Body of pancreas (tissue), 4 donors: ENCODE measurements around the gene NOXA1. TPM values are rescaled to one million over a fixed set of nuclear protein-coding genes. Genes with fewer than 3 reads are reported as not detected.
"Not testable (repeated sequence)": the region's sequence is repeated elsewhere in the genome, so short reads cannot be mapped to it uniquely, and the experiment has no call there.

Experiments
- ATAC-seq: fragments of 150-250 bp; one replicate; pipeline ENCODE4 v1.9.1; 2016
- DNase-seq, 4 donors: peaks; one replicate each; pipeline ENCODE4 v3.0.0-alpha.2; 2019
- H3K27ac ChIP-seq, 4 donors: fragments of 200-600 bp; sonication (generic); 1 replicate in 3 of 4; 2 replicates in 1 of 4; pipeline versions ENCODE4 v1.5.1 to v1.6.1; 2016 to 2019; ENCODE audit warnings: mild to moderate bottlenecking in 1 of 4, mixed read lengths in 1 of 4, moderate library complexity in 1 of 4
- H3K27me3 ChIP-seq, 2 donors: fragments of 200-600 bp; sonication (generic); one replicate each; pipeline ENCODE4 v1.6.0; 2016; ENCODE audit warnings: mild to moderate bottlenecking in 1 of 2
- H3K36me3 ChIP-seq, 2 donors: fragments of 200-600 bp; sonication (generic); replicated peaks in 1 of 2; 2 replicates each; pipeline ENCODE4 v1.5.1; 2016; ENCODE audit warnings: low read depth in 2 of 2; ENCODE audit not compliant: insufficient read depth in 1 of 2
- H3K4me1 ChIP-seq: fragments of 200-600 bp; sonication (generic); one replicate; pipeline ENCODE4 v1.6.0; 2016
- H3K4me3 ChIP-seq, 2 donors: fragments of 200-600 bp; sonication (generic); 1 replicate in 1 of 2; 2 replicates in 1 of 2; pipeline ENCODE4 v1.5.1; 2016 to 2019
- H3K9me3 ChIP-seq, 3 donors: fragments of 200-600 bp; sonication (generic); 1 replicate in 2 of 3; 2 replicates in 1 of 3; pipeline ENCODE4 v1.5.1; 2016
- POLR2A ChIP-seq, 3 donors: fragments of 450-650 bp; IDR thresholded peaks; one replicate each; pipeline ENCODE4 v1.6.1; 2016; ENCODE audit warnings: antibody characterized with exemption in 3 of 3, mild to moderate bottlenecking in 2 of 3
- WGBS, 2 donors: methylation state at CpG; one replicate each; pipeline ENCODE4 v1.1.5; 2017; 5-methylcytosine and 5-hydroxymethylcytosine counted together
- intact Hi-C: fragments of 100-400 bp; cut with DNase I; formaldehyde crosslinking; loops from one replicate; pipeline ENCODE4 v1.15.1; 2023
- total RNA-seq, 2 donors: library from RNA; depleted of rRNA; stranded (reverse); fragments of >200 nt; gene quantifications; one replicate each; pipeline ENCODE4 v1.1.0, GENCODE V29; 2016
- TF ChIP-seq, protein P1 (sequence below), 7 experiments: fragments of 450-650 bp in 4 of 7; fragments of 200-600 bp in 3 of 7; sonication (generic) in 3 of 7; IDR thresholded peaks; one replicate each; pipeline ENCODE4 v1.5.1; 2016 to 2019; ENCODE audit warnings: antibody characterized with exemption in 7 of 7

Gene NOXA1
- total RNA-seq, 2 donors from 2014 or later, result 7.3 to 12.9 TPM

DNA sequence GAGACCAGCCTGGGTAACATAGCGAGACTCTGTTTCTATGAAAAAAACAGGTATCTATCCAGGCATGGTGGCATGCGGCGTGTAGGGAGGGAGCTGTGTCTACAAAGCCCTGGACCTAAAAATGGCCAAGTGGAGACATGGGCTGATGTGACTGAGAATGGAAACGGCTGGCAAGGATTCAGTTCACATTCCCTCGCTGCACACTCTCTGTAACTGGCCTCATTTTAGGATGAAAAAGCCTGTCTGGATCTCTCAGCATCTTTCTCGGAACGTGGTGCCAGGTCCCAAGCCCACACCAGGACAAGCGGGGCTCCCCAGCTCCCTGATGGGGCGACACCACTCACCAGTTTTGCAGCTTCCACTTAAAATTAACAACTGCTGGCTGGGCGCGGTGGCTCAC lies 13.7 kb upstream of the NOXA1 start:
- TF ChIP-seq, protein P1, sequence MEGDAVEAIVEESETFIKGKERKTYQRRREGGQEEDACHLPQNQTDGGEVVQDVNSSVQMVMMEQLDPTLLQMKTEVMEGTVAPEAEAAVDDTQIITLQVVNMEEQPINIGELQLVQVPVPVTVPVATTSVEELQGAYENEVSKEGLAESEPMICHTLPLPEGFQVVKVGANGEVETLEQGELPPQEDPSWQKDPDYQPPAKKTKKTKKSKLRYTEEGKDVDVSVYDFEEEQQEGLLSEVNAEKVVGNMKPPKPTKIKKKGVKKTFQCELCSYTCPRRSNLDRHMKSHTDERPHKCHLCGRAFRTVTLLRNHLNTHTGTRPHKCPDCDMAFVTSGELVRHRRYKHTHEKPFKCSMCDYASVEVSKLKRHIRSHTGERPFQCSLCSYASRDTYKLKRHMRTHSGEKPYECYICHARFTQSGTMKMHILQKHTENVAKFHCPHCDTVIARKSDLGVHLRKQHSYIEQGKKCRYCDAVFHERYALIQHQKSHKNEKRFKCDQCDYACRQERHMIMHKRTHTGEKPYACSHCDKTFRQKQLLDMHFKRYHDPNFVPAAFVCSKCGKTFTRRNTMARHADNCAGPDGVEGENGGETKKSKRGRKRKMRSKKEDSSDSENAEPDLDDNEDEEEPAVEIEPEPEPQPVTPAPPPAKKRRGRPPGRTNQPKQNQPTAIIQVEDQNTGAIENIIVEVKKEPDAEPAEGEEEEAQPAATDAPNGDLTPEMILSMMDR (IDR thresholded peaks at IDR 0.05), result no peak
- no peak for TF ChIP-seq POLR2A (IDR thresholded peaks at IDR 0.05)
- WGBS, 2 donors, result 91 to 92% methylated on average over 8 to 11 of the region's 11 CpGs
- H3K27me3 ChIP-seq, result no peaks in the 10 kb centered on the region
- H3K4me1 ChIP-seq, result peaks cover 32% of the 10 kb centered on the region
- H3K36me3 ChIP-seq, result no peaks in the 10 kb centered on the region
- DNase-seq (no peak), ATAC-seq (no peak)
- no peaks in the 10 kb centered on the region for H3K9me3 ChIP-seq
- no peak overlapping the region for H3K4me3 ChIP-seq
- peak overlapping the region in 3 of 4 donors; percentile 66 to 93 (median 91) for H3K27ac ChIP-seq
- intact Hi-C loops, result loop anchor here (5.0 kb wide), 1 partner anchor 127 kb away; no protein-coding TSS in a partner anchor

DNA sequence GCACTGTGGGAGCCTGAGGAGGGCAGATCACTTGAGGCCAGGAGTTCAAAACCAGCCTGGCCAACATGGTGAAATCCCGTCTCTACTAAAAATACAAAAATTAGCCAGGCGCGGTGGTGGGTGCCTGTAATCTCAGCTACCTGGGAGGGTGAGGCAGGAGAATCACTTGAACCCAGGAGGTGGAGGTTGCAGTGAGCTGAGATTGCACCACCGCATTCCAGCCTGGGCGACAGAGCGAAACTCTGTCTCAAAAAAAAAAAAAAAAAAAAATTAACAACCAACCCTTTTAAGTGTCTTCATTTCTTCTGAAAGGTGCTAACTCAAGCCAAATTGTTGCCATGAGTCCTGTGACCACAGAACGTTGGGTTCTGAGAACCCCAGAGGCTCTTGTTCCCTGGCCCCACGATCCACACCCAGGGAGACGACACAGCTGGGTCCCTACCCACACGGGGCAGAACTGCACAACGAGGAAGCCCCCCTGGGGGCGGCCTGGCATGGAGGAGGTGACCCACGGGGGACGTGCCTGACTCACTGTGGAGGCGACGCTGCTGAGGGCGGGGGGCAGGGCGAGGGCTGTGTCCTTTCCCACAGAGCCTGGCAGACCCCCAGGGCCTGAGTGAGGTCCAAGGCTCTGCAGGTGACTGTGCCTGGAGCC lies 12.8 kb upstream of the NOXA1 start:
- peak; percentile 22 for ATAC-seq

DNA sequence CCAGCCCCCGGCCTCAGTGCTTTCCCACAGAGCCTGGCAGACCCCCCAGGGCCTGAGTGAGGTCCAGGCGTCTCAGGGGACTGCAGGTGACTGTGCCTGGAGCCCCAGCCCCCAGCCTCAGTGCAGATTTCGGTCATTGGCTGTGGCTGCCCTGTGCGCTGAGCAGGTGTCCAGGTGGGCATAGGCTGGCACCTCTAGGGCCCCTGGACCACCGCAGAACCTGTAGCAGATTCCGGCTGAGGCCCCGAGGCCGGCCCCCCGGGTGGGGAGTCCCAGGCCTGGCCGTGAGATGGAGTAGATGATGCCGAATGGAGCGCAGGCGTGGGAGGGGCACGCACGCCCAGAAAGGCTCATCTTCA lies 12.3 kb upstream of the NOXA1 start:
- Histone ChIP-seq H3K4me1 (peaks cover 32% of the 10 kb centered on the region), H3K27ac (peak overlapping the region; percentile 47 to 93 (median 78)), H3K4me3 (no peak overlapping the region), H3K9me3 (no peaks in the 10 kb centered on the region), H3K27me3 (no peaks in the 10 kb centered on the region), H3K36me3 (no peaks in the 10 kb centered on the region)
- 82% methylated on average over 15 of the region's 15 CpGs; no CpG with 5 or more reads in 1 of the 2 donors for WGBS, 2 donors
- intact Hi-C loops, result loop anchor here (10.0 kb wide), 1 partner anchor 96 kb away; no protein-coding TSS in a partner anchor
- DNase-seq (no peak), ATAC-seq (no peak)
- peak in 1 of 3 donors; percentile 23 for TF ChIP-seq POLR2A (IDR thresholded peaks at IDR 0.05)
- TF ChIP-seq, protein P1 (IDR thresholded peaks at IDR 0.05), result no peak

More for the DNA sequence above, 12.8 kb upstream of the NOXA1 start:
- DNase-seq, result peak in 3 of 4 donors; percentile 39 to 50 (median 45)
- H3K9me3 ChIP-seq, H3K27me3 ChIP-seq, H3K4me3 ChIP-seq, H3K36me3 ChIP-seq: not testable (repeated sequence)
- Histone ChIP-seq H3K27ac (peak overlapping the region; percentile 47 to 93 (median 78)), H3K4me1 (peaks cover 32% of the 10 kb centered on the region)
- 53 to 57% methylated on average over 12 to 18 of the region's 18 CpGs for WGBS, 2 donors
- intact Hi-C loops, result loop anchor here (10.0 kb wide), 1 partner anchor 96 kb away; no protein-coding TSS in a partner anchor

DNA sequence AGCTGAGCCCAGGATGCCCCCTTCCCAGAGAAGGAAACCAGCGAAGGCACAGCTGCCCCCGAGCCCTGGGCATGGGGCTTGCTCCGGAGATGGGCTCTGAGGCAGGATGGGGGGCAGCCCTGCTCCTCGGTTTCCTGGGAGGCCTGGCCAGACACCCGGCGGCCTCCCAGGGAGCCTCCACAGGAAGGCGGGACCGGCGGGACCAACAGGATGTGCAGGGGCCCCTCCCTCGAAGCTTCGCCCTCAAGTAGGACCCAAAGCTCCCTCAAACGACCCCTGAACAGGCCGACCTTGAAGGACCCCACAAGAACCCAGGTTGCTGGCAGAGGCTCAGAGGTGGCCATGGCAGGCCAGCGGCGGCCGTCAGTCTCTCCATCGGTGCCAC lies 11.9 kb upstream of the NOXA1 start:
- peak overlapping the region; percentile 47 to 93 (median 78) for H3K27ac ChIP-seq
- TF ChIP-seq, protein P1 (IDR thresholded peaks at IDR 0.05), result no peak
- no peak for TF ChIP-seq POLR2A (IDR thresholded peaks at IDR 0.05)
- 65 to 76% methylated on average over 3 to 14 of the region's 17 CpGs for WGBS, 2 donors
- H3K36me3 ChIP-seq, result no peaks in the 10 kb centered on the region
- ATAC-seq (peak; percentile 5), DNase-seq (no peak)
- peaks cover 32% of the 10 kb centered on the region for H3K4me1 ChIP-seq
- no peaks in the 10 kb centered on the region for H3K9me3 ChIP-seq
- intact Hi-C loops, result loop anchor here (10.0 kb wide), 1 partner anchor 96 kb away; no protein-coding TSS in a partner anchor
- H3K4me3 ChIP-seq, result no peak overlapping the region
- no peaks in the 10 kb centered on the region for H3K27me3 ChIP-seq

DNA sequence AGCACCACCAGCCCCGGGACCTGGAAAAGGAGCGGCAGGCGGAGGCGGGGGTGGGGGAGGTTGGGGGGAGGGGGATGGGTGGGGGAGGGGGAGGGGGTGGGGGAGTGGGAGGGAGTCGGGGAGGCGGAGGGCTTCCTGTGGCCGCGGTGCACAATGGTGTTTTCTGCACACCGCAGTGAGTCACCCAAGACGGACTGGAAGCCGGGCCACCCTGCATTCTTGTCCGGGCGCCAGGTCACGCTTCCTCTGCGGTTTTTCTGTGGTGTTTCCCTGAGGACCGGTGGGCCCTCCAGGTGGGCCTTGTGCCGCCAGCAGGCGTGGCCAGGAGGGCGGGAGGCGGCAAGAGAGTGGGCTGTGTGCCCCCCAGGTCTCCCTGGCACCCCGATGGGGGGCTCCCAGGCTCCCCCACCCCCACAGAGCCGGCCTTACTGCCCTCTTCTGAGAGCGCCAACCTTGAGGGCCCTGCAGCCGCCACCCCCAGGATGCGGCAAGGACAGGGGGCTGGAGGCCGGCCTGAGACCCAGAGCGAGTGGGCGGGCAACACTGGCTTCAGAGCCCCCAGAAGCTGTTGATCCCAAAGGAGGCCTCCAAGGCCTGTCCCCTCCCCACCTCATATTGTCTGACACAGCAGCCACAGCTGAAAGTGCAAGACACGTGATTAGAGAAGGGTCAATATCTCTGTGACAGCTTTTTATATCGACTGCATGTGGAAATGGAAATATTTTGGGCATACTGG lies 11.4 kb upstream of the NOXA1 start:
- 59 to 61% methylated on average over 24 to 29 of the region's 30 CpGs for WGBS, 2 donors
- Histone ChIP-seq H3K4me1 (peaks cover 26% of the 10 kb centered on the region), H3K36me3 (no peaks in the 10 kb centered on the region), H3K9me3 (no peaks in the 10 kb centered on the region), H3K4me3 (no peak overlapping the region), H3K27me3 (no peaks in the 10 kb centered on the region), H3K27ac (peak overlapping the region; percentile 45 to 93 (median 78))
- DNase-seq (peak; percentile 76 to 88 (median 84)), ATAC-seq (peak; percentile 70)
- intact Hi-C loops, result loop anchor here (10.0 kb wide), 1 partner anchor 97 kb away; no protein-coding TSS in a partner anchor
- TF ChIP-seq POLR2A (IDR thresholded peaks at IDR 0.05), result peak in 1 of 3 donors; percentile 19
- TF ChIP-seq, protein P1 (IDR thresholded peaks at IDR 0.05), result no peak
